Gastrocnemius medialis (tissue), 4 donors: ENCODE data around the gene PHF20. TPM values are rescaled to one million over a fixed set of nuclear protein-coding genes. Genes with fewer than 3 reads are reported as not detected.
A peak's percentile ranks its signal among the peaks of the same experiment; 100 is the strongest.
"Not testable (repeated sequence)": the region's sequence is repeated elsewhere in the genome, so short reads cannot be mapped to it uniquely, and the experiment has no call there.

ENCODE experiments used
- ATAC-seq, 2 donors: fragments of 150-250 bp; one replicate each; pipeline ENCODE4 v1.9.1; 2016
- DNase-seq, 2 donors: peaks; one replicate each; pipeline ENCODE4 v3.0.0-alpha.2; 2019
- H3K27ac ChIP-seq, 4 donors: fragments of 200-600 bp; sonication (generic); 1 replicate in 1 of 4; 2 replicates in 3 of 4; pipeline ENCODE4 v1.5.1; 2016 to 2018; ENCODE audit warnings: mild to moderate bottlenecking in 2 of 4, moderate library complexity in 1 of 4
- H3K27me3 ChIP-seq, 3 donors: fragments of 200-600 bp; sonication (generic) in 2 of 3; 1 replicate in 1 of 3; 2 replicates in 2 of 3; pipeline versions ENCODE4 v1.5.1 to v1.6.0; 2016 to 2019; ENCODE audit warnings: mild to moderate bottlenecking in 1 of 3, moderate library complexity in 1 of 3
- H3K36me3 ChIP-seq, 2 donors: fragments of 200-600 bp; sonication (generic) in 1 of 2; one replicate each; pipeline ENCODE4 v1.5.1; 2017 to 2018
- H3K4me1 ChIP-seq, 2 donors: fragments of 200-600 bp; sonication (generic) in 1 of 2; one replicate each; pipeline ENCODE4 v1.5.1; 2016 to 2017; ENCODE audit warnings: mild to moderate bottlenecking in 2 of 2
- H3K4me3 ChIP-seq, 4 donors: fragments of 200-600 bp; sonication (generic) in 3 of 4; 1 replicate in 1 of 4; 2 replicates in 3 of 4; pipeline ENCODE4 v1.5.1; 2016 to 2019; ENCODE audit warnings: mild to moderate bottlenecking in 2 of 4
- H3K9me3 ChIP-seq, 3 donors: fragments of 200-600 bp; sonication (generic) in 2 of 3; 1 replicate in 1 of 3; 2 replicates in 2 of 3; pipeline ENCODE4 v1.5.1; 2016 to 2019
- CTCF ChIP-seq, 5 experiments: fragments of 450-650 bp in 3 of 5; fragments of 200-600 bp in 2 of 5; sonication (generic) in 2 of 5; IDR thresholded peaks in 4 of 5; conservative IDR thresholded peaks in 1 of 5; 1 replicate in 4 of 5; 2 replicates in 1 of 5; pipeline ENCODE4 v1.5.1; 2016 to 2019; ENCODE audit warnings: antibody characterized with exemption in 5 of 5, mild to moderate bottlenecking in 3 of 5, moderate library complexity in 3 of 5
- POLR2A ChIP-seq, 2 donors: fragments of 450-650 bp; IDR thresholded peaks; one replicate each; pipeline ENCODE4 v1.6.1; 2017; ENCODE audit warnings: antibody characterized with exemption in 2 of 2, mild to moderate bottlenecking in 2 of 2, moderate library complexity in 2 of 2
- in situ Hi-C, 4 donors: fragments of 200-750 bp; cut with MboI; loops; one replicate each; pipeline versions ENCODE4 v1.15.0 to v1.8.0; 2017; ENCODE audit warnings: low sequenced_read_pairs in 4 of 4
- intact Hi-C: fragments of 100-400 bp; cut with DNase I; formaldehyde crosslinking; loops from one replicate; pipeline ENCODE4 v1.15.1; 2023; ENCODE audit warnings: low total_unique reads
- total RNA-seq, 4 donors: library from RNA; depleted of rRNA; stranded (reverse); fragments of >200 nt; gene quantifications; one replicate each; pipeline versions ENCODE4 v1.1.0 to v1.2.3, GENCODE V29; 2016

Gene PHF20
- total RNA-seq, 4 donors from 2014 or later = 72.6 to 91.9 (median 82.2) TPM

GRCh38 chr20:35743693-35744491, 27.9 kb upstream of the PHF20 start:
- ATAC-seq (no peak), DNase-seq (no peak)
- H3K27ac ChIP-seq = peak overlapping the region; percentile 91 to 98 (median 96)
- in situ Hi-C loops (loop anchor here in 2 of 4 donors (10.0 to 25.0 kb wide), 2 partner anchors 141 to 143 kb away; no protein-coding TSS in a partner anchor), intact Hi-C loops (loop anchor here (2.0 to 5.0 kb wide), 2 partner anchors 142 to 211 kb away; partner anchors contain the start of gene SCAND1)
- peak overlapping the region in 3 of 4 donors; percentile 4 to 86 (median 12) for H3K4me3 ChIP-seq
- H3K36me3 ChIP-seq = peaks cover 0 to 17% of the 10 kb centered on the region in 2 donors
- H3K4me1 ChIP-seq = peaks cover 22 to 26% of the 10 kb centered on the region in 2 donors
- no peak for TF ChIP-seq POLR2A (IDR thresholded peaks at IDR 0.05)
- TF ChIP-seq CTCF (IDR thresholded peaks at IDR 0.05 in 4 of 5, conservative IDR thresholded peaks at IDR 0.05 in 1 of 5) = no peak
- H3K9me3 ChIP-seq = no peaks in the 10 kb centered on the region
- H3K27me3 ChIP-seq = no peaks in the 10 kb centered on the region

- not testable (repeated sequence) for H3K27me3 ChIP-seq, ATAC-seq, DNase-seq, H3K4me3 ChIP-seq, H3K9me3 ChIP-seq
- peaks cover 0 to 11% of the 10 kb centered on the region in 2 donors for H3K36me3 ChIP-seq
- H3K4me1 ChIP-seq = peaks cover 16 to 22% of the 10 kb centered on the region in 2 donors
- in situ Hi-C loops (loop anchor here in 2 of 4 donors (10.0 to 25.0 kb wide), 2 partner anchors 140 to 143 kb away; no protein-coding TSS in a partner anchor), intact Hi-C loops (loop anchor here (5.0 kb wide), 1 partner anchor 142 kb away; no protein-coding TSS in a partner anchor)
- H3K27ac ChIP-seq = peak overlapping the region; percentile 91 to 98 (median 96)
Observed at GRCh38 chr20:35744492-35744841, 27.3 kb upstream of the PHF20 start.

GRCh38 chr20:35750611-35751010, 21.2 kb upstream of the PHF20 start:
- in situ Hi-C loops (no loop called here), intact Hi-C loops (no loop called here)
- no peaks in the 10 kb centered on the region for H3K27me3 ChIP-seq
- H3K4me1 ChIP-seq = peaks cover 0 to 2% of the 10 kb centered on the region in 2 donors
- no peak for ATAC-seq
- H3K9me3 ChIP-seq = no peaks in the 10 kb centered on the region
- no peak overlapping the region for H3K4me3 ChIP-seq
- H3K36me3 ChIP-seq = no peaks in the 10 kb centered on the region
- no peak for DNase-seq
- H3K27ac ChIP-seq = no peak overlapping the region
- no peak for TF ChIP-seq POLR2A (IDR thresholded peaks at IDR 0.05)
- TF ChIP-seq CTCF (IDR thresholded peaks at IDR 0.05 in 4 of 5, conservative IDR thresholded peaks at IDR 0.05 in 1 of 5) = no peak

DNA sequence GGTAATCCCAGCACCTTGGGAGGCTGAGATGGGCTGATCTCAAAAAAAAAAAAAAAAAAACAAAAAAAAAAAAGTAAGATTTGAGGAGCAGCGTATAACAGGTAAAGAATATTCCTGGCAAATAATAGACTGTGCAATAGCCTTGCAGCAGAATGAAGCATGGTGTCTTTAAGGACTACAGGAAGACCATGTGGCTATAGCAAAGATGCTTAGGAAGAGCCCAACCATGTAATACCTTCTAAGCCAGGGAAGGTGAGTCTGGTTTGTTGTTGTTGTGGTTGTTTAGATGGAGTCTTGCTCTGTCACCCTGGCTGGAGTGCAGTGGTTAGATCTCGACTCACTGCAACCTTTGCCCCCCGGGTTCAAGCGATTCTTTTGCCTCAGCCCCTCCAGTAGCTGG, 15.4 kb upstream of the PHF20 start:
- ATAC-seq (no peak), DNase-seq (no peak)
- no peaks in the 10 kb centered on the region for H3K9me3 ChIP-seq
- H3K27ac ChIP-seq = no peak overlapping the region
- in situ Hi-C loops = no loop called here
- intact Hi-C loops = no loop called here
- H3K27me3 ChIP-seq = no peaks in the 10 kb centered on the region
- peaks cover 0 to 2% of the 10 kb centered on the region in 2 donors for H3K4me1 ChIP-seq
- no peak overlapping the region for H3K4me3 ChIP-seq
- no peaks in the 10 kb centered on the region for H3K36me3 ChIP-seq
- TF ChIP-seq POLR2A (IDR thresholded peaks at IDR 0.05) = no peak
- no peak for TF ChIP-seq CTCF (IDR thresholded peaks at IDR 0.05 in 4 of 5, conservative IDR thresholded peaks at IDR 0.05 in 1 of 5)

- no peaks in the 10 kb centered on the region for H3K27me3 ChIP-seq
- intact Hi-C loops (no loop called here), in situ Hi-C loops (no loop called here)
- no peaks in the 10 kb centered on the region for H3K36me3 ChIP-seq
- H3K27ac ChIP-seq = peak overlapping the region in 2 of 4 donors; percentile 9 to 50
- TF ChIP-seq POLR2A (IDR thresholded peaks at IDR 0.05) (no peak), CTCF (IDR thresholded peaks at IDR 0.05 in 4 of 5, conservative IDR thresholded peaks at IDR 0.05 in 1 of 5) (no peak)
- no peak for DNase-seq
- H3K4me1 ChIP-seq = peaks cover 0 to 2% of the 10 kb centered on the region in 2 donors
- no peak for ATAC-seq
- H3K4me3 ChIP-seq = no peak overlapping the region
- no peaks in the 10 kb centered on the region for H3K9me3 ChIP-seq
Observed at GRCh38 chr20:35757098-35757705, 14.6 kb upstream of the PHF20 start.

DNA sequence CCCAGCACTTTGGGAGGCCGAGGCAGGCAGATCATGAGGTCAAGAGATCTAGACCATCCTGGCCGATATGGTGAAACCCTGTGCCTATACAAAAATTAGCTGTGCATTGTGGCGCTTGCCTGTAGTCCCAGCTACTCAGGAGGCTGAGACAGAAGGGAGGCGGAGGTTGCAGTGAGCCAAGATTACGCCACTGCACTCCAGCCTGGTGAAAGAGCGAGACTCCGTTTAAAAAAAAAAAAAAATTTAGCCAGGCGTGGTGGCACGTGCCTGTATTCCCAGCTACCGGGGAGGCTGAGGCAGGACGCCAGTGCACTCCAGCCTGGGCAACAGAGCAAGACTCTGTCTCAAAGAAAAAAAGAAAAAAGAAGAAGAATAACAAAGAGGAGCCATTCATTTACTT, 10.3 kb upstream of the PHF20 start:
- H3K4me1 ChIP-seq, H3K27ac ChIP-seq, ATAC-seq, DNase-seq, intact Hi-C loops, H3K27me3 ChIP-seq, in situ Hi-C loops, H3K9me3 ChIP-seq, H3K4me3 ChIP-seq, H3K36me3 ChIP-seq: not testable (repeated sequence)
